Measurements from ENCODE around the gene CRIP2.

CRIP2 gene

GRCh38 chr14:105465209-105466031 lies 9.2 kb upstream of the CRIP2 start:
- no peak for DNase-seq

- peak; percentile 56 for DNase-seq
Measured at GRCh38 chr14:105466531-105467248, 7.9 kb upstream of the CRIP2 start.

GRCh38 chr14:105467249-105467941 lies 7.2 kb upstream of the CRIP2 start:
- no peak for DNase-seq

- no peak for DNase-seq
Measured at GRCh38 chr14:105467942-105468471, 6.6 kb upstream of the CRIP2 start.

- DNase-seq, result no peak
Measured at GRCh38 chr14:105468621-105469241, 5.9 kb upstream of the CRIP2 start.

- no peak for DNase-seq
Measured at GRCh38 chr14:105469456-105470349, 4.9 kb upstream of the CRIP2 start.

- DNase-seq, result peak; percentile 75
Measured at GRCh38 chr14:105470350-105471296, 4.0 kb upstream of the CRIP2 start.

GRCh38 chr14:105471297-105471821 lies 3.3 kb upstream of the CRIP2 start:
- no peak for DNase-seq

GRCh38 chr14:105471823-105472485 lies 2.7 kb upstream of the CRIP2 start:
- DNase-seq, result no peak

GRCh38 chr14:105472486-105472991 lies 2.1 kb upstream of the CRIP2 start:
- no peak for DNase-seq

- DNase-seq, result no peak
Measured at GRCh38 chr14:105473033-105473676, 1.5 kb upstream of the CRIP2 start.

GRCh38 chr14:105473677-105474482 lies 741 bp upstream of the CRIP2 start:
- peak; percentile 68 for DNase-seq

- no peak for DNase-seq
Measured at GRCh38 chr14:105475269-105476096, 862 bp downstream of the CRIP2 start.

- DNase-seq, result no peak
Measured at GRCh38 chr14:105476097-105476830, 1.6 kb downstream of the CRIP2 start.

GRCh38 chr14:105476831-105477659 lies 2.4 kb downstream of the CRIP2 start:
- no peak for DNase-seq
